Superior temporal gyrus (tissue), 1 donor: ENCODE measurements around the gene SLC25A31.

Experiments used
- DNase-seq: peaks from one replicate; pipeline ENCODE4 v3.0.0-alpha.2; 2016; ENCODE audit errors: extremely low spot score

The SLC25A31 gene

GRCh38 chr4:127777487-127777886 is 47.3 kb downstream of the SLC25A31 start:
- no peak for DNase-seq

GRCh38 chr4:127778102-127778501 is 47.9 kb downstream of the SLC25A31 start:
- DNase-seq, result no peak

GRCh38 chr4:127780598-127780997 is 50.4 kb downstream of the SLC25A31 start:
- DNase-seq, result no peak

GRCh38 chr4:127781300-127782024 is 51.3 kb downstream of the SLC25A31 start:
- peak; percentile 18 for DNase-seq

- no peak for DNase-seq
These were observed 51.8 kb downstream of the SLC25A31 start for GRCh38 chr4:127782025-127782274.

GRCh38 chr4:127782275-127783025 is 52.2 kb downstream of the SLC25A31 start, which contains the start of gene HSPA4L:
Gene HSPA4L (plus strand): TSS chr4:127782322. CDS start chr4:127782551, 229 bp downstream.
- peak; percentile 87 for DNase-seq

GRCh38 chr4:127783026-127783769 is 53.0 kb downstream of the SLC25A31 start:
- DNase-seq, result peak; percentile 65

- peak; percentile 47 for DNase-seq
These were observed 54.0 kb downstream of the SLC25A31 start for GRCh38 chr4:127783955-127784770.

- DNase-seq, result no peak
These were observed 58.3 kb downstream of the SLC25A31 start for GRCh38 chr4:127788517-127788916.

GRCh38 chr4:127791391-127791790 is 61.2 kb downstream of the SLC25A31 start:
- DNase-seq, result no peak

GRCh38 chr4:127793528-127793927 is 63.3 kb downstream of the SLC25A31 start:
- no peak for DNase-seq

GRCh38 chr4:127799711-127800110 is 69.5 kb downstream of the SLC25A31 start:
- DNase-seq, result no peak

GRCh38 chr4:127809173-127809800 is 79.1 kb downstream of the SLC25A31 start:
- DNase-seq, result no peak

GRCh38 chr4:127810551-127810950 is 80.4 kb downstream of the SLC25A31 start:
- DNase-seq, result no peak

GRCh38 chr4:127822430-127822829 is 92.2 kb downstream of the SLC25A31 start:
- no peak for DNase-seq
